HG03521 (cell line): ENCODE data around the gene PELO.
"Not testable (repeated sequence)": the region's sequence is repeated elsewhere in the genome, so short reads cannot be mapped to it uniquely, and the experiment has no call there.

Experiments
- ATAC-seq: cut with Tn5 transposase; IDR thresholded peaks from one replicate; pipeline ENCODE4 v1.9.1; 2021; ENCODE audit warnings: mild to moderate bottlenecking, moderate library complexity; ENCODE audit not compliant: unreplicated experiment

PELO gene

DNA sequence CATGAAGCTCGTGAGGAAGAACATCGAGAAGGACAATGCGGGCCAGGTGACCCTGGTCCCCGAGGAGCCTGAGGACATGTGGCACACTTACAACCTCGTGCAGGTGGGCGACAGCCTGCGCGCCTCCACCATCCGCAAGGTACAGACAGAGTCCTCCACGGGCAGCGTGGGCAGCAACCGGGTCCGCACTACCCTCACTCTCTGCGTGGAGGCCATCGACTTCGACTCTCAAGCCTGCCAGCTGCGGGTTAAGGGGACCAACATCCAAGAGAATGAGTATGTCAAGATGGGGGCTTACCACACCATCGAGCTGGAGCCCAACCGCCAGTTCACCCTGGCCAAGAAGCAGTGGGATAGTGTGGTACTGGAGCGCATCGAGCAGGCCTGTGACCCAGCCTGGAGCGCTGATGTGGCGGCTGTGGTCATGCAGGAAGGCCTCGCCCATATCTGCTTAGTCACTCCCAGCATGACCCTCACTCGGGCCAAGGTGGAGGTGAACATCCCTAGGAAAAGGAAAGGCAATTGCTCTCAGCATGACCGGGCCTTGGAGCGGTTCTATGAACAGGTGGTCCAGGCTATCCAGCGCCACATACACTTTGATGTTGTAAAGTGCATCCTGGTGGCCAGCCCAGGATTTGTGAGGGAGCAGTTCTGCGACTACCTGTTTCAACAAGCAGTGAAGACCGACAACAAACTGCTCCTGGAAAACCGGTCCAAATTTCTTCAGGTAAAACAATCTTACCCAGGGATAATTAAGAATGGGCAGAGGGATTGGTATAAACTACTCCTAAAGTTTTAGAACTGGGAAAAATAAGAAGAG, 12.9 kb downstream of the PELO start:
- peak; percentile 36 for ATAC-seq

DNA sequence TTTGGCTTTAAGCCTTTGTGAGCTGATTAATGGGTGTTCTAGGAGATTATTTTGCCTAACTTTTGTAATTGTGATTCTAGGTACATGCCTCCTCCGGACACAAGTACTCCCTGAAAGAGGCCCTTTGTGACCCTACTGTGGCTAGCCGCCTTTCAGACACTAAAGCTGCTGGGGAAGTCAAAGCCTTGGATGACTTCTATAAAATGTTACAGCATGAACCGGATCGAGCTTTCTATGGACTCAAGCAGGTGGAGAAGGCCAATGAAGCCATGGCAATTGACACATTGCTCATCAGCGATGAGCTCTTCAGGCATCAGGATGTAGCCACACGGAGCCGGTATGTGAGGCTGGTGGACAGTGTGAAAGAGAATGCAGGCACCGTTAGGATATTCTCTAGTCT, 13.6 kb downstream of the PELO start:
- no peak for ATAC-seq

DNA sequence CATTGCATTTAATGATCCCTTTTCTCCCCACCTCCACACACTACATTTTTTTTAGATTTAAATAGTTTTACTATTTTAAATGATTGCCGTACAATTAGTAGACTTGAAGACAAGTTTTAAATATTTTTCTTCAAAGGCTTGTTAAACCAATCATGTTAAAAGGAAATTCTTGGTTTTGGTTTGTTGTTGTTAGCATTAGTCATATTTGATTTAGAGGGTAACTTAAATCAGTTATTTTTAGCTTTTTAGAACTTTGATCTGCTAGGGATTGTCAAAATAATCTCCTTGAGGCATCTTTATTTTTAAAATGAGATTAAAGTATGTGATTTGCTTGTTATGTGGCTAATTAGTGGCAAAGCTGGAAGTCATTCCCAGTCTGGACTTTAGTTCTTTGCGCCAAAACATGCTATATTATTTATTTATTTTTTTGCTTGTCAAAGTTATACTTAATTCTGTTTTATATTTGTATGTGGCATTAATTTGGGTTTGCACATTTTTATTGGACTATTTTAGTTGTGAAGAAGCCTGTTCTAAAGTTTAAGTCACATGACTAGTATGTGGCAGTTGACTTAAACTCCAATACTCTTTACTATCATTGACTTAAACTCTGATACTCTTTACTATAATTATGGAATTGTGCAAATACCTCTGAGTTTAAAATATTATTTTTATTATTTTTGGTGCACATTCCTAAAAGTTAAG, 14.7 kb downstream of the PELO start:
- ATAC-seq: no peak

DNA sequence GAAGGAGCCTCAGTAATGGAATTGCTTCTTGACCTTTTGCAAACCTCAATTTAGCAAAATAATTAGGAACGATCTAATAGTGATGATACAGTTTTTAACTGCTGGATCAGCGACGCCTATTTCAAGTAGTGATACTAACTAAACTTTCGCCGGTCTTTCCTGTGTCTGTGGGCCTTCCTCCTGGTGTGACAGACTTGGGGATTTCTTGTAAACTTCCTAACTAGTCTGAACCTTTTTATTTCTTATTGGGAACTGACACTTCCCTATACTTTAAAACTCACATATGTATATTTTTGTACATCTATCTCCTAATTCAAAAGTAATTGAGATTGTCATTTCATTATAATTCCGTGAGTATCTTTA, 15.2 kb downstream of the PELO start:
- no peak for ATAC-seq

DNA sequence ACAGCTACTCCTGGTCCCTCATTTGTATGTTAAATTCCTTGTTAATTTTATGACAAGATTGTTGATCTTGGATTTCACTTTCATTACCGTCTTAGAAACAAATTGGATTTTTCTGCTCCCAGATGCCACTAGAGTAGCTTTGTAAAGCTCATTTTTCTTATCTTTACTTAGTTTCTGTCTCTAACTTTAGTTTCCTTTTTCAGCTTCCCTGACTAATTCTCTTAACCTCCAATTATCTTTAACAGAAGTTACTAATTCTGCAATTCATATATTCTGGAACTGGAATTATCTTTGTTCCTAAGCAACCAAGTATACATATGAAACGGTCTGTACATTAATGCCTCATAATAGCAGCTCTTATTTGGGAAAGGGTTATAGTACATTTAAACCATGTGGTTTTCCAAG, 16.7 kb downstream of the PELO start:
- ATAC-seq: no peak

DNA sequence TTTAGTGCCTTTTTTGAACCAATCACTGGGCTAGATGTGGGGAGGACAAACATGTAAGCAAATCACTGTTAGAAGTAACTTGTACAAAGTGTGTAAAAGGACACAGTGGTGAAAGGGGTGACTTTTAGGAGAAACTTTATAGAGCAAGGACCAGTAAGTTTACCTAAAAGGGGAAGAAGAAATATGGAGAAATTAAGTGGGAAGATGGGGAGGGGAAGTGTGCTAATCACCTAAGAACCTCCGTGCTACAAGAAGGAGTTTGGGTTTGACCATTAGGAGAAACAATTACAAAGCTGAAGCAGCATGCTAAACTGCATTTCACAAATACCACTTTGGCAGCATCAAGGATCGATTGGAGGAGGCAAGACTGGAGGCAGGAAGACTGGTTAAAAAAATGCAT, 17.3 kb downstream of the PELO start:
- no peak for ATAC-seq

DNA sequence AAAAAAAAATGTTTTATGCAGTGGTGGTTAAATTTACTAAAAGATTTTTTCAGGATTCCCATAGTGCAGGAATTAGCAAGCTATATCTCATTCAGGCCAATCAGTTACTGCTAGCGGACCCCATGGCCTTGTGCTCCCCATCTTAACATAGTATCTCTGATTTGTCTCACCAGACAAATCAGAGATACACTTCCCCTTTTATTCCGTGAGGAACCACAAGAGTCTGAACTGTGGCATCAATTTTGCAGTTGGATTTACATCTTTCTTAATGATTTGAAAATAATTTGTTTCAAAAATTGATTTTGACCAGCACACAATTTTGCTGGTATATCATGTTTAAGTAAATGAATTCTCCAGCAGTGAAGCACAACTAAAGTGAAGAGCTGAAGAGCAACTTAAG, 17.9 kb downstream of the PELO start:
- ATAC-seq: no peak

DNA sequence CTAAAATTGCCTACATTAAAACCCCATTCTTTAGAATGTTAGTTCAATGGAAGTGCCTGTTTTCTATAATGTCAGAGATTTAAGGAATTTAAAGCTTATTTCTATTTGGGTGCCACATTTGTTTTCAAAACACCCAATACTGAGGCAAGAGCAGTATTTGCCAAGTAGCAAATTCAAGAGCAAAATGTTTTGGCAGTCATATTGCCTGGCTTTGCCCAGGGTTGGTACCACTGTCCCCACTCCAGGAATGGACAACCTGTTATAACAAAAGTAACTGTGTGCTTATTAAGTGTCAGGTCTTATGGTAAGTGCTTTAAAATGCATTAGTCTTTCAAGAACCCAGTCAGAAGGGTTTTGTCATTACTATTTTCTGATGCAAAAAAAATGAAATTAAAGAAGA, 19.3 kb downstream of the PELO start:
- no peak for ATAC-seq

DNA sequence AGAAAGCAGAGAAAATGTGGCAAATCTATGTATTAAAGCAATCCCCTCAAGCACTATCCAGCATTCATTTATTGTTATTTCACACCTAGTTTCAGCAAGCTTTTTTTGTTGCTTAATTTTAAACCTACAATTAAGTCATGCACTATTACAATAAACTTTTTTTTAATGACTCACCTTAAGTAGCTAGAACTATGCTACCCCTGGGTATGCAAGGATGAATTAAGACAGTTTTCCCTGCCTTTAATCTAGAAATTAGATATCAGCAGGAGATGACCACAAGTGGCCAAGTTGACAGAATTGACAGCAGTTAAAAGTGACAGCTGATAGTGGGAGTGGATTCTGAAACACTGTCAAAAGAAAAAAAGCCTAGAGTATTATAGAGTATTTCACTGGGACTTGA, 20.0 kb downstream of the PELO start:
- no peak for ATAC-seq

DNA sequence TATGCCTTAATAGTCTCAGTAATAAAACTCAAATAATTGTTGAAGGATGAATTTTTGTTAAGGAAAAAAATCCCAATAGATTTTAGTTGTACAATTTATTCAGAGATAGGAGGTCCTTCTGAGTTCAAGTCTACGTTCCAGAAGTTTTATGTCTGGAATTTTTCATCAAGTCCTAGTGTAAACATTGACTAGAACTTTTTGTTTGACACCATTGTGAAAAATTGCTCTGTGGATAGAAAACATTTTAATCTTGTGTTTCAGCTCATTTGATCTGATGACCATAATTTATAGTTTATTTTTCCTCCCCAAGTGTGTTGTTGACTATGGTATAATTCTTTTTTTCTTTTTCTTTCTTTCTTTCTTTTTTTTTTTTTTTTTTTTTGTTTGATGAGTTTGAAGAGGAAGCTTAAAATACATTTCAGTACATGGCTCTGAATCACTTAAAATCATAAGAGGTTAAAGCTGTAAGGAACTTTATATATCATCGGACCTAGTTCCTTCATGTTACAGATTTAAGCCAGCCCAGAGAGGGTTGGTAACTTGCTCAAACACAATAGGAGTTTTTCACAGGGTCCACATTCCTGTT, 20.7 kb downstream of the PELO start:
- ATAC-seq: no peak

DNA sequence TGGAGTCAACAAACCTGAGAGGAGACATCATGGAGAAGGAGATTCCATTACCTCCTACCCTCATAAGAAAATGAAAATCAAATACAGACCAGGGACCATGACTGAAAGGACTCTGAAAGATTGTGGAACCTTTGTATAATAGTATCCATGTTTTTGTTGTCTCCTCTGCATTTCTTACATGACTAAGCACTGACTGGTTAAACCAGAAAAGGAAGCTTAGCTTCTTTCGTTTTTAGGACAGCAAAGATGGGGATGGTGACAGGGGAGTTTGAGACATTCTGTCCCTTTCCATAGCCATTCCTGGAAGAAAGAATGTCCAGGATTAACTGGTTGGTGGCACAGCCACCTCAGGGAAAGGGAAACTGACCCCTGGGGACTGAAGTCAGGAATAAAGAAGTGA, 22.2 kb downstream of the PELO start:
- no peak for ATAC-seq

DNA sequence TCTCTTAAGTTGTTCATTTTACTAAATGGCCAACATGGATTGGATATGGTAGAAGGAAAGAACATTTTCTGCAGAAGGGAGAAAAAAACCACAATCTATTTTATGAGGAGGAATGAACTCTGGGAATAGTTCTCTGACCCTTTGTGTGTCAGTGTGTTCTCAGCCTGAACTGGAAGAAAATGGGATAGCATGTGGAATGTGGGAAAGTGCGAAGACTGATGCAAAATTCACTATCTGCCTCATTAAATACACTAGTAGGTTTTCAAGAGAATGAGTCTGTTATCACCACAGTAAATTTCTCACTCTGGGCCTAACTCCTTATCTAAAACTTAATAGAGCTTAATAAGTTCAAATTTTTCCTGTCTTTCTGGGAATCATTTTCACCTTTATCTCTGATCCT, 22.7 kb downstream of the PELO start:
- no peak for ATAC-seq

DNA sequence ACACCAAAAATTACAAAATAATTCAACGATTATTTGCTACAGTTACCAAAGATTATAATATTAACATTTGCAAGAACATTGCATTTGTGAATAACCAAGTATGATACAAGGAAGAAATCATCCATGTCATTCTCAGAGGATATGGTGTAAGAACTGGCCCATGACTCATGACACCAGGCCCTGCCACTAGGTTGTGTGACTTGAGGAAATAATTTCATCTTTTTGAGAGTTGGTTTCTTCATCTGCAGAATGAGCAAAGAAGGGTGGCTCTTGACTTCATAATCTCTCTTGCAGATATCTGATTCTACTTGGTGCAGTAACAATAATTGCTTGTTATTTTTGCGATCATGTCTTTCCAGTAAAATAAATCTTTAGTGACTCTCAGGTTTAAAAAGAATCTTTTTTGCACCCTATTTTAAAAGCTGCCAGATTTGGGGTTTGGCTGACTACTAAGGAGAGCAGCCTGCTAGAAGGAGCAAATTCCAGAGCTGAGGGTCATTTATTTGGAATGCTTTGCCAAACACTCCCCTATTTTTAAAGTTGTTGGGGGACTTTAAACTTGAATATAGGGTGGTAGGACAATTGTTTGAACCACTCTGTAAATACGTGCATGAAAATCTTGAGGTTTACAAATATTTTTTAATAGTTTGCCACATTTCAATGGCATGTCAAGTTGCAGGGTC, 23.5 kb downstream of the PELO start:
- no peak for ATAC-seq

DNA sequence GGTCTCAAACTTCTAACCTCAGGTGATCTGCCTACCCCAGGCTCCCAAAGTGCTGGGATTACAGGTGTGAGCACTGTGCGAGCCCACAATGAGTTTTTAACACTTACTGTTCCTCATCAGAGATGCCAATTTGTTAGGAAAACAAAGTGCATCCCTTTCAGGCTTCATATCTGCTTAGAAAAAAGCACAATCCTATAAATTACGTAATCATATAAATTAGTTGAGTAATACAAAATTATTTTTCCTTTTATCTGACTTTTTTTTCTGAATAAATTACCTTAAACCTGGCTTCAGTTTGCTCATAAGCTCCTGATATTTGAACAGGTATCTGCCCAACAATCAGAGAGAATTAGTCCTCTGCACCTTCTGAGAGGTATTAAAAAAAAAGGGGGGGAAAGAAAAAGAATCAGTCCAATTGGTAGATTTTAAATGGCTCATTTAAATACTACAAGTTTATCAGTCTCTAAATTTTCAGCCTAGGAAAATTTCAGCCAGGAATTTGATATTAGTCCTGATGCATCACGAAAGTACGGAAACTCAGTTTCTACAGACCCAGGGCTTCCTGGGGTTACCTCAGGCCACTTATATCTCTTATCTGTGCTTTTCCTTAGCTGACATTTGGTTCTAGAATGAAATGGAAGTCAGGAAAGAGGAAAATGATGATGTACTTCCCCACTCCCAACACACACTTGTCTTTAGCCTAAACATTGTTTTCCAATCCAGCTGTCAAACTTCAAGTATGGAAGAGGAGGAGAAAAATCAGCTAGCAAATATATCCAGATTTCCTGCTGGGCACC, 26.8 kb downstream of the PELO start:
- no peak for ATAC-seq

DNA sequence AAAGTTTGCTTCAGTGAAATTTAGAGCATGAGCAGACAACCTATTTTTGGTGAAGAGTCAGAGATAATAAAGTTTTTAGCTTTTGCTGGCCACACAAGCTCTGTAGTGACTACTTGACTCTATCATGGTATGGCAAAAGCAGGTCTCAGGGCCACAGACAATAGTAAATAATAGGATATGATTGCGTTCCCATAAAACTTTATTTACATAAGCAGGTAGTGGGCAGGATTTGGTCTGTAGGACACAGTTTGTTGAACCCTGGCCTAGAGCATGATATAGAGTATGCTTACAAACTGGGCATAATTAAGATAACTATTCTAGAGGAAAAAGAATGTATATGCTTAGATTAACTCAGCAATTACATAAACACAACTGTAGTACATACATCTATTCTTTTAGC, 30.1 kb downstream of the PELO start:
- no peak for ATAC-seq

DNA sequence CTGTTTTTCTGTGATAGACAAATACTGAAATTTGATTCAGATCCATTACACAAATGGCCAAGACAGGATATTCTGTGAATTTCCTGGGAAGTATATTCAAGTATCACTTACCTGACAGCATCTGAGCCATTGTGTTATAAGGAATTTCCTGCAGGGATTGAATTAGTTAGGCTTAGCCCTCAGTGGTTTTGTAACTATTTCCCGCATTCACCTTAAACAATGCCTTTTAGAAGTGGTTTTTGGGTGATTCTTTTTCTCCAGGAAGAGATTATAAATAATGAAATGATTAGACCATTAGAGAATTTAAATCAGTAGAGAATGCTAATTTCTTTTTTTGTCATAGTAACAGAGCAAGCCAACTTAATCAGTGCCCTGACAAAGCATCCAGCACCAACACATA, 30.6 kb downstream of the PELO start:
- ATAC-seq: no peak

DNA sequence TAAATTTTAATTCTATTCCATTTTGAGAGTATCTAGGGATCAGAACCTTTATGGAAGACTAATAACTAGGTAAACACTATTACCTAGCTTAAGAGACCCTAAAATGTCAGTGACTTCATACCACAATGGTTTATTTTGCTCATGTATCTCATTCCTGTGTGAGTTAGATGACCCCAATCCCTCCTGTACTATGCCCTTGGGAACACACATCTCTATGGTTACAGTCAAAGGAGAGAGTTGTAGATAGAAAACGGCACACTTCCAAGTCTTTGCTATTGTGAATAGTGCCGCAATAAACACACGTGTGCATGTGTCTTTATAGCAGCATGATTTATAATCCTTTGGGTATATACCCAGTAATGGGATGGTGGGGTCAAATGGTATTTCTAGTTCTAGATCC, 31.1 kb downstream of the PELO start:
- ATAC-seq: not testable (repeated sequence)

DNA sequence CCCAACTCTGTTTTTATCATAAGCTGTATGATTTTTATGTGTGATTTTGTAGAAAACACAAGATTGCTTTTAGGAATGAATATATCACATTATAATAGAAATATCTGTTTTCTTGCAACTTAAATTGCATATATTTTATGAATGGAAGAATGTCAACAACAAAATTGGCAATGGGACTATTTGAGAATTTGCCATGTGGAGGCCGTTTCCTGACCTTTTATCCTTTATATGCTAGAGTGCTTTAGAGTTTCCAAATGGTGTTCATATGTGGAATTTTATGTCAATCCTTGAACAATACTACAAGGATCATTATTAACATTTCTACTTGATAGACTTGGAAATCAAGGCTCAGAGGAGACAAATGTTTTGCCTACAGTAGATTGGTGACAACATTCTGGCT, 34.2 kb downstream of the PELO start:
- ATAC-seq: no peak

DNA sequence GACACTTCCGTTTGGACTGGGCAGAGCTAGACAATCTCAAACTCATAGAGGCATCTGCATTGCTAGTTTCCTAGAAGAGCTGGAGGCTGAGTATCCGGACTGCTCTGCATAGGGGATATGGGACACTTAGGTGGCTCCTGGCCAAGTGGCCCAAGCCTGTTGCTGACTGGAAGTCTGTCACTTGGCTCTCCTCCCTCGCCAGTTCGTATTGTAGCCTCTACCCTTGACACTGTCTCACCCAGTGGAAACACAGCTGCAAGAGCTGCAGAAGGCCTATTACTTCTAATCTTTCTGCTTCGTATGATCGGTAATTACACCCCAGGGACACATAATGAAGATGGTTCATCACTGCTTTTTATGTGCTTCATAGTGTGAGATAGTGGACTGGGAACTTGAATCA, 34.7 kb downstream of the PELO start:
- ATAC-seq: no peak

DNA sequence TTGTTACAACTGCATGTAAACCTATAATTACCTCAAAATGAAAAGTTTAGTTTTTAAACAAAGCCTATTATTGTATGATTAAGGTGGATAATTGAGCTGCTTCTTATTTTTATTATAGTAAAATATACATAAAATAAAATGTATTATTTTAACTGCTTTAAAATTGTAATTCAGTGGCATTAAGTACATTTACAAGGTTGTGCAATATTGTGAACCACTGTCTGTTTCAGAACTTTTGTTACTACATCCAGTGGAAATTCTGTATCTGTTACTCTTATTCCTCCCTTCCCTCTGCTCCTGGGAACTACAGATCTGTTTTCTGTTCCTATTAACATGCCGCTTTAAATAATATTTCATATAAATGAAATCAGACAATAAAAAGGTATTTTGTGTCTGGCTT, 37.1 kb downstream of the PELO start:
- ATAC-seq: no peak

DNA sequence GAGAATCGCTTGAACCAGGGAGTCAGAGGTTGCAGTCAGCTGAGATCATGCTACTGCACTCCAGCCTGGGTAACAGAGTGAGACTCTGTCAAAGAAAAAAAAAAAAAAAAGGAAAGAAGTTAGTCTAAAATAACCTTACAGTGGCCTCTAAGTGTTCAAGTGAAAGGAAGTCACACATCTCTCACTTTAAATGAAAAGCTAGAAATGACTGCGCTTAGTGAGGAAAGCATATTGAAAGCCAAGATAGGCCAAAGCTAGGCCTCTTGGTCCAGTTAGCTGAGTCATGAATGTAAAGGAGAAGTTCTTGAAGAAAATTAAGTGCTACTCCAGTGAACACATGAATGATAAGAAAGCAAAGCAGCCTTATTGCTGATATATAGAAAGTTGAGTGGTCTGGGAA, 38.1 kb downstream of the PELO start:
- ATAC-seq: peak; percentile 75
